GM18508 (cell line): Measurements from ENCODE around the gene ITGA11.

ENCODE experiments used
- ATAC-seq: cut with Tn5 transposase; IDR thresholded peaks from one replicate; pipeline ENCODE4 v1.9.1; 2021; ENCODE audit warnings: moderate number of reproducible peaks; ENCODE audit not compliant: insufficient read depth, unreplicated experiment

ITGA11 gene, protein sequence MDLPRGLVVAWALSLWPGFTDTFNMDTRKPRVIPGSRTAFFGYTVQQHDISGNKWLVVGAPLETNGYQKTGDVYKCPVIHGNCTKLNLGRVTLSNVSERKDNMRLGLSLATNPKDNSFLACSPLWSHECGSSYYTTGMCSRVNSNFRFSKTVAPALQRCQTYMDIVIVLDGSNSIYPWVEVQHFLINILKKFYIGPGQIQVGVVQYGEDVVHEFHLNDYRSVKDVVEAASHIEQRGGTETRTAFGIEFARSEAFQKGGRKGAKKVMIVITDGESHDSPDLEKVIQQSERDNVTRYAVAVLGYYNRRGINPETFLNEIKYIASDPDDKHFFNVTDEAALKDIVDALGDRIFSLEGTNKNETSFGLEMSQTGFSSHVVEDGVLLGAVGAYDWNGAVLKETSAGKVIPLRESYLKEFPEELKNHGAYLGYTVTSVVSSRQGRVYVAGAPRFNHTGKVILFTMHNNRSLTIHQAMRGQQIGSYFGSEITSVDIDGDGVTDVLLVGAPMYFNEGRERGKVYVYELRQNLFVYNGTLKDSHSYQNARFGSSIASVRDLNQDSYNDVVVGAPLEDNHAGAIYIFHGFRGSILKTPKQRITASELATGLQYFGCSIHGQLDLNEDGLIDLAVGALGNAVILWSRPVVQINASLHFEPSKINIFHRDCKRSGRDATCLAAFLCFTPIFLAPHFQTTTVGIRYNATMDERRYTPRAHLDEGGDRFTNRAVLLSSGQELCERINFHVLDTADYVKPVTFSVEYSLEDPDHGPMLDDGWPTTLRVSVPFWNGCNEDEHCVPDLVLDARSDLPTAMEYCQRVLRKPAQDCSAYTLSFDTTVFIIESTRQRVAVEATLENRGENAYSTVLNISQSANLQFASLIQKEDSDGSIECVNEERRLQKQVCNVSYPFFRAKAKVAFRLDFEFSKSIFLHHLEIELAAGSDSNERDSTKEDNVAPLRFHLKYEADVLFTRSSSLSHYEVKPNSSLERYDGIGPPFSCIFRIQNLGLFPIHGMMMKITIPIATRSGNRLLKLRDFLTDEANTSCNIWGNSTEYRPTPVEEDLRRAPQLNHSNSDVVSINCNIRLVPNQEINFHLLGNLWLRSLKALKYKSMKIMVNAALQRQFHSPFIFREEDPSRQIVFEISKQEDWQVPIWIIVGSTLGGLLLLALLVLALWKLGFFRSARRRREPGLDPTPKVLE

DNA sequence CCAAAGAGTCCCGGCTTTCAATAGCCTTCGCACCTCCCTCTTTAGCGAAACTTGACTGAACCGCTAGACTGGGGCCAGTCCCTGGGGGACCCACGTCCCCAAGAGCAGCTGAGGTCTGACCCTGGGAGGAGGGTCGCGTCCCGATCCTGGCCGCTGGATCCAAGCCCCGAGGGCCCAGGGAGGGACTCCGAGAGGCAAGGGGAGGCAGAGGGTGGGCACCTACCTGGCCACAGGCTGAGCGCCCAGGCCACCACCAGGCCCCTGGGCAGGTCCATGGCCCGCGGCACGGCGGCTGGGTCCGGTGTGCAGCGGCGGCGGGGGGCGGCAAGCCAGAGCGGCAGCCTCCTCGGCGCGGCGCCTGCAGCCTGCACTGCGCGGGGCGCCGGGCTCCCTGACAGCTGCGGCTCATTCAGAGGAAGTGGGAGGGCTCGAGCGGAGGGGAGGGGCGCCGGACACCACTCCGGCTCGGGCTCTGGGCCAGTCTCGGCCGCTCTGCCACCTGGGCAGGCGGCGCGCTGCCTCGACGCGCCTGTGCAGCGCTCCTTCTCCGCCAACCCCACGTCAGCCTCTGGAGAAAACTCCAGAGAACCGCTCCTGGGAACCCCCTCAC lies at the start of gene ITGA11:
TSS of gene ITGA11 (minus strand) at position 372 of the 610 bp plus-strand sequence. CDS start at position 275, 97 bp downstream.
- ATAC-seq, result no peak

DNA sequence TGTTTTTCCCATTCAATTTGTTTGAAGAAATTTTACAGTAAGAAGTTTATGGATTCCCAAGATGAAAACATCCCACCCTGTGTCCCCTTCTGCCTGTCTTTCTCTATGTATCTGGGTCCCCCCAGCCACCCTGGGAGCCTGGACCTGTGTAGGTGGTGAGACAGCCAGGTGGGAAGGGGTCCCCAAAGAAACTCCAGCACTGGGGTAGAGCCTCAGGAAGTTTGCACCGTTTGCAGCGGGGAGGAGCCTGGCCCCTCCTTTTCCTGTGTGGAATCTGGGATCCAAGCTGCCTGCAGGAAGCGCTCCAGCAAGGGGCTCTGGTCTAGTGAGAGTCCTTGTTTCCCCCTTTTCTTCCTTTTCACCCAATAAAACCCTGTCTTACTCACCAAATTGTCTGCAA lies 49.4 kb upstream of the ITGA11 start:
- ATAC-seq, result no peak

DNA sequence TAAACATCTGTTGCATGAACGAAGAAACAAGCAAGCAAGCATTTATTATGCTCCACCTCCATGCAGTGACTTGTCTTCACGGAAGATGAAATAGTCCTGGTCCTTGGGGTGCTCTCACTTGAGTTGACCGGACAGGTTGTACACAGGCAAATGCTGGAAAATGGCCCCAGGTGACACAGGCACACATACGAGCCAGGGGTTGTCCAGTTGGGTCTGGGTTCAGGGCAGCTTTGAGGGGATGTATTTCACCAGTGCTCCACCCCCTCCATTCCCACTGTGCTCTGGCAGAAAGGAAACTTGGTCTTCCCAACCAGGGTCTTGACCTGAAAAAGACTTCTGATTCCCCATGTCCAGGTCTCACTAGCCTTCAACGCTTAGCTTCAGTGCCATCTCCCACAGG lies 48.3 kb upstream of the ITGA11 start:
- ATAC-seq, result no peak

DNA sequence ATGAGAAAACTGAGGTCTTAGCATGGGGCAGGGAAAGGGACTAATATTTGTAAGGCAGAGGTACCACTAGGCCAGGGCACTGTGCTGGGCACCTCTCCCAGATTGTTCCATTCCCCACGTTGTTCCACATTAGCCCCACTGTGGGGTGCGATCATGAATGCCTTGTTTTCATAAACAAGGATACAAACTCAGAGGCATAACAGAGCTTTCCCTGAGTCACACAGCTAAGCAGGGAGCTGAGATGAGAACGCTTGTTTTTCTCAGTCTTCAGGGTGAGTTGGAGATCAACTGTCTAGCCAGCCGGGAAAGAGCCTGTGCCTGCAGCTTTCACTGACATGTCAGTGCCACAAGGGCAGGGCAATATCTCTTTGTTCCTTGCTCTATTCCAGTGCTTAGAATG lies 47.9 kb upstream of the ITGA11 start:
- no peak for ATAC-seq

DNA sequence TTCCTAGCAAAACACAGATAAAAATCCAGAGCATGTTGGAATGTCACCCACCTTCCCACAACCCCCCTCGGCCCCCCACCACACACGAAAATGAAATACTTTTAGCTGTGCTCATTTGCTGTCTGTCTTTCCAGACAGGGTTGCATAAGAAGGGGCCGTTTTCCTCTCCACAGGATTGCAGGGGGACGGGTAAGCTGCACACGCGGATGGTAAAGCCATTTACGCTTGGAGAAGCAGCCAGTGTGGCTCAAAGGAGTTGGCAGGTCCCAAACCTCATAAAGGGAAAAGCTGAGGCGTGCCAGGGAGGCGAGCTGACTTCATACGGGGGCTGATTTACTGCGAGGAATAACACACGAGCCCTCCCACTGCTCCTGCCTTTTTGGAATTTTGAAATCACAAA lies 47.4 kb upstream of the ITGA11 start:
- ATAC-seq, result no peak

DNA sequence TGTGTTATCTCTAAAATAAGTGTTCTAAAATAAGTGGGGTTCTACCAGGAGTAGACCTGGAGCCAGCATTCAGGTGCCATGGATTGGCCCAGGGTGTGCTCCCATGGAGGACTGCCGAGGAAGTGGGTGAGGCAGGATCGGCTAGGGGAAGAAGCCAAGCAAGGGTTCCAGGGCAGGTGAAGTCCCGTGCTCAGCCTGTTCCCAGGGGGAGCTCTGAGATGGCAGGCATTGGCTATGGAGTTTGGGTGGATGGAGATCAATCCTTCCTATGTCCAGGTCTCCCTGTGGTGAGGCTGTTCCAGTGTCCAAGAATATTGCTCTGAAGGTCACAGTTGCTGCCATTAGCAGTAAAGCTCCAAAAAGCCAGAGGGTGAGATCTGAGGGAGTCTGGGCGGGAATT lies 46.9 kb upstream of the ITGA11 start:
- ATAC-seq, result no peak

DNA sequence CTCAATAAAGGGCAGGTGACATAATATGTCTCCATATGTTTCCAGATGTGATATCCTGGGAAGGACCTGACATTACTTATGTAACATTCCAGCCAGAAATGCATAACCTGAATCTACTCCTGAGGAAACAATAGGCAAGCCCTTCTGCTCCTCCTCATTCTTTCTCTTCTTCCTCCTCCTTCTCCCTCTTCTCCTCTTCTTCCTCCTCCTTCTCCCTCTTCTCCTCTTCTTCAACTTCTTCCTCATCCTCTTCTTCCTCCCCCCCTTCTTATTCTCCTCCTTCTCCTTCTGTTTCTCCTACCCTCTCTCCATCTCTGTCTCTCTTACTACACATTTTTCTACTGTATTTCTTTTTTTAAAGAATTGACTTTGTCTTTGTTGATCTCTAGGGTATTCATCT lies 43.5 kb upstream of the ITGA11 start:
- ATAC-seq, result no peak

DNA sequence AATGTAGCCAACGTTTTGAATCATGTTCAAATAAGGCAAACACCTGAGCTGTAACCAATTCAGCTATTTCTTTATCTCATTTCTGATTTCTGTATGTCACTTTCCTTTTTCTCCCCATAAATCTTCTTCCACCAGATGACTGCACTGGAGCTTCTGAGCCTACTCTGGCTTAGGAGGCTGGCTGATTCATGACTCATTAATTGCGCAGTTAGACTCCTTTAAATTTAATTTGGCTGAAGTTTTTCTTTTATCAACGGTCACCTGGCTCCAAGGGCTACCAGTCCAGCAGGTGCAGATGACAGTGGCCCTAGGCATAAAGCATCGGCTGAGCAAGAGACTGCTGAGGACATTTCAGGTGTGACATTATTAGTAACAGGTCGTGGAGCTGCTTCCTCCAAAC lies 39.6 kb upstream of the ITGA11 start:
- no peak for ATAC-seq

DNA sequence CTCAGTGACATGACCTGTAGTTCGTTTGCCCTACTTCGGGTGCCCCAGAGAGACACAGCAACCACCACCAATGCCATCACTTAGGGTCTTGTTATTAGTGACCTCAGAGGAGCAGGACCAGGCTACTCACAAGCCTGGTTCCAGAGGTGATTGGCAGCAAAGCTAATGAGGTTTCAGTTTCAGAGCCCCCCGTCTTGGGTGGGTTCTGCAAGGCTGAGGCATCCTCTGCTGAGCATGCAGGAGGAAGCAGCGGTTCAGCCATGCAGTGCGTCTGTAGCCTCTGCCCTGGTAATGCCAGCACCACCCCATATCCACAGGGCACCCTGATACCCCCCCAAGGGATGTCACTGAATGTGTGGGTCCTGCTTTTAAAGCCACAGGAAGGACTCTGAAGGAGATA lies 39.0 kb upstream of the ITGA11 start:
- no peak for ATAC-seq

DNA sequence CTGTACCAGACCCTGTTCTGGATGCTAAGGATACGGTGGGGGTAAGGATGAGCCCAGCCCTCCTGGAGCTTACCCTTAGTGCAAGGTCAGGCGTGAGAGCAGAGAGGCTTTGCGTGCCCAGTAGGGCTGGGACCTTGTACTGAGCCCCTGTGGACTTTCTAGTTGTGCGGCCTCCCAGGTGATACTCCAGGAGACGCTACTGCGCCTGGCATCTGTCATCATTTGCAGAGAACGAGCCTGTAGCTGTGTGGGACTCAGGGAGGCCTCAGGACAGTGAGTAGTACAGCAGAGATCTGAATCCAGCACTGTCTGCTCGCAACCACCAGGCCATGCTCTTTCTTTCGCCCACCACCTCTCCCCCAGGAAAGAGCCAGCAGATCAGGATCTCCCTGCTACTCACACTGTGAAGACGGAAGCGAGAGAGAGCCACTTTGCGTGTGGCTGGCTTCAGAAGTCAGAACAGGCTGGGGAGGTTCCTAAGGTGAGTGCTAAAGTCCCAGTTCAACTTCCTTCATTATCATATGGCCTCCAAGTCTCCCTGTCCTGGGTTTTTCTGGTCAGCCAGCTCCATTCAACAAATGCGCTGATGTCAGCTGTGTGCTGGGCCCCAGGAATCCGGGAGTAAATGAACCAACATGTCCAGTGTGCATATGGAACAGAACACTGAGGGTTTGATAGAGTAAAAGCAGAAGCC lies 38.2 kb upstream of the ITGA11 start:
- ATAC-seq, result no peak

DNA sequence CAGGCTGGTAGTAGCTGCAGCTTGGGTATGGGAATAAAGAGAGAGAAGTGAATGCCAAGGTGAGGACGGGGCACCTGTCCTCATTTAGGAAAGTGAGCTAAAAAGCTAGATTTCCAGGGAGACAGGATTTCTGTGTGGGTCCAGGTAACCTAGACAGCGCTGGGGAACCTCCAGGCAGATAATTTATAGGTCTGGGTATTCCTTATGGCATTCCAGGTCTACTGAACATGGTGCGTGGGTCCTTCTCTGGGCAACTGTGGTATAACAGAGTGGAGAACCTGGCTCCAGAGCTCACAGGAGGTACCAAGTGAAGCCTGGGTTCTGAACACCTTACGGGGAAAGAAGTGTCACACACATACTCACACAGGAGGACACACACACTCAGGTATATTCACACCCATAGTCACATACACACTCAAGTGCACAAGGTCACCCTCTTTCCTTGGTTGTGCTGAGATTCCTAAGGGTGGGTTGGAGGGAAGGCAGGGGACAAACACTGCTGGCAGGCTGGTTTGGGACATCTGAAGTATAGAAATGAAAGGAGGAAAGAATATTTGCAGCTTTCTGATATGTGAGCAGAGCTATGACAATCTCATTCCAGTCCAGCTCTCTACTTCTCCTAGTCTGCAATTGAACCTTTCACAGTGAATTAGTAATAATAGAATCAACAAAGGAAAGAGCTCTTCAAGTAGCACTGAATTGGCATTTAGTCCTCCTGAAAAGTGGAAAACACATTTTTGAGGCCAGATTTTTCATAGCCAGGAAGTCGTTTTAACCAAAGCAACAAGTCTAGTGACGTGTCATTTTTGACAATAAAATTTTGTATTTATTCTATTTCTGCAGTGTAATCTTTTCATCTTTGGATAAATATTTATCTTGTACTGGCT lies 37.4 kb upstream of the ITGA11 start:
- no peak for ATAC-seq

DNA sequence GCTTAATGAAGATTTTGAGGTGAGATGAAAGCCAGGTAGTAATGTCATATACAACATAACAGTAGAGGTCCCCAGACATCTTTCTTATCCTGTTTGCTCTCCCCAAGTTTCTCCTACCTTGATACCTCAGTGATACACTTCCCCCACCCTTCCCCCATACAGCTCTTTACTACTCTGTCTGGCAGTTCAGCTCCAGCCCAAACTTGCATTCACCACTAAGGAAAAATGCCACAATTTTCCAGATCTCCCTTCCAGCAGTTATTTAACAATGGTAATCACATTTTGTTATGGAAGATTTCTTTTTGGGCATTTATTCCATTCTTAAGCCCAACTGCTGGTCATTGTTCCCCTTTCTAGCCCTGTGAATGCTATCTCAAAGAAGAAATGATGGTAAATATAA lies 34.9 kb upstream of the ITGA11 start:
- no peak for ATAC-seq

DNA sequence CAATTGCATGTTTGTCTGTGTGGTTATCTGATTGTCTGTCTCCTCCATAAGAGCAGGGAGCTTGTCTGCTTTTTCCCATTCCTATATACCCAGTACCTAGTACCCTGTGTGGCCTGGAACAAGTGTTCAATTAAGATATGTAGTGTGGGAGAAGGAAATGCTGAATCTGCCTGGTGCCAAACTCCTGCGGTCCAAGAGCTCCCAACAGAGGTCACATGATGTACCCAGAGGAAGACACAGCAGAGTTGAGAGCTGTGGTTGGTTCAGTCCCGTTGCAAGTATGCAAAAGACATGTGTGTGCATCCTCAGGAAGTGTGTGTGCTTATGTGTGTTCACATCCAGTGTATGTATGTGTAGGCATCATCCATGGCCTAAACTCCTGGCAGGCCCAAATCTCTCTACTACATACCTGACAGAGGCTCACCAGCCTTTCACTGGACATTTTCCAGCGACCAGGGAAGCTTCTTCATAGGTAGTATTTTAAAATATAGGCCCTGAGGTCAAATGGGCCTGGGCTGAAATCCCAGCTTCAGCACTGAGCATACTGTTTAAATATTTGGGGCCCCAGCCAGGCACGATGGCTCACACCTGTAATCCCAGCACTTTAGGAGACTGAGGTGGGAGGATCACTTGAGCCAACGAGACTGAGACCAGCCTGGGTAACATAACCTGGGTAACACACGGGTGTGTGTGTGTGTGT lies 34.0 kb upstream of the ITGA11 start:
- no peak for ATAC-seq

DNA sequence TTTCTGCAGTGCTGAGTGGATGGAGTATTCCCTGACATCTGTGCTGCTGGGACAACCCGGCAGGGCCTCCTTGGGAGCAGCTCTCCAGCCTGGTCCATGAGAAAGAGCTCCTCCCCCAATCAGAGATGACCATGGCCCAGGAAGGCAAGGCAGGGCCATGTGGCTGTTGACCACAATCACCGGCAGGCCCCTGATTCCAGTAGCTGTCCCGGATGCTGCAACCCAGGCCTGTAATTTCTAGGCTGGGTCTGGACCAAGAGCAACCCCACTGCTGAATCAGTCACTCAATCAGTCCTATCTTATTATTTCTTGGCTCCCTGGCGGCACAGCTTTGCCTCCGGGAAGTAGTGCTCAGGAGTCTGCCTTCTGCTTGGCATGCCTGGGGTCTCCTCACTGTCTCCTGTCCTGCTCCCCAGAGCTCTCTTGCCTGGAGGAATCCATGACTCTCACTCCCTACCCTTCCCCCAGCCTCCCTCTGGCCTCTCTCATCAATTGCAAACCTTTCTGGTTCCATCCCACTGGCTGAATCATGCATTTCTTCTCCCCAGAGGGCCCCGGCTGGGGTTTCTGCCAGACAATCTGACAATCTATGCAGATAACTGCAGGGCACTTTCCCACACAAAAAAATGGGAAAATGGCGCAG lies 32.6 kb upstream of the ITGA11 start:
- ATAC-seq, result no peak

DNA sequence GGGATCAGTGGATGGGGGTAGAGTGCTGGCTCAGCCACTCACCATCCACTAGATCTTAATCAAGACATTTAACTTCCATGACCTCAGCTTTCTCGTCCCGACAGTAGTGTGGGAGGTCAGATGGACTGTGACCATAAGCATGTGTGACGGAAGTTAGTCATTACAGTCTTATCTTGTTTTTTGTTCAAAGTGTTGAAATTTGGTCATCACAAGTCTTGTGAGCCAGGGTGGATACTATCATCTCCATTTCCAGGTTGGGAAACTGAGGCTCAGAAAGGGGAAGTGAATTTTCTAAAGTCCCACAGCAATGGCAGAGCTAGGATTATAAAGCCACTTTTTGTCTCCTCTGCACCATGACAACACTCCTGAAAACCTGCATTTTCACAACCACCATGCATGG lies 32.0 kb upstream of the ITGA11 start:
- no peak for ATAC-seq

DNA sequence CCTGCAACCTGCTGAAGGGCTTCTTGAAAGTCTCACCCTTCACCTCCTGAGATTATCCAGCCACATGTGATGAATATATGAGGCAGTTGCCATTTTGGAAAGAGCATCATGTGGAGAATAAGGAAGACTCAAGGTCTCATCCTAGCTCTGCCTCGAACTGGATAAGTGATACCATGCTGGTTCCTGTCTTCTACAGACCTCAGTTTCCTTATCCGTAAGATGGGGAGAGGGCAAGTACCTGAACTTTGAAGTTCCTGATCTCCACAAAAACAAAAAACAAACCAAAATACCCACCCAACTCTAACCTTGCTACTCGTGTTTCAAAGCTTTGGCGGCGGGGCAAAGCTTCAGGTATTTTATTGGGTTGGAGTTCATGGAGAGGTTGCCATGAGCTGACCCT lies 31.5 kb upstream of the ITGA11 start:
- ATAC-seq, result no peak

DNA sequence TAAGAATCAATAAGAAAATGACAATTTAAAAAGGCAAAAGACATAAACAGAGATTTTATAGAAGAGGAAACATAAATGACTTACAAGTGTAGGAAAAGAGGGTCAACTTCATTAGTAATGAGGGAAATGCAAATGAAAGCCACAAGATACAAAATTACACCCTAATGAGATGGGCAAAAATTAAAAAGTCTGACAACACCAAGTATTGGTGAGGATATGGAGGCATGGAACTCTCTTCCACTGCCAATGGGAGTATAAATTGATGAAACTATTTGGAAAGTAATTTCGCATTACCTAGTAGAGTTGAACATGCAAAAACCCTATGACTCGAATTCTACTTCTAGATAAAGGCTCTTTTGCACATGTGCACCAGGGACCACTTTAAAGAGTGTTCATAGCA lies 28.2 kb upstream of the ITGA11 start:
- no peak for ATAC-seq

DNA sequence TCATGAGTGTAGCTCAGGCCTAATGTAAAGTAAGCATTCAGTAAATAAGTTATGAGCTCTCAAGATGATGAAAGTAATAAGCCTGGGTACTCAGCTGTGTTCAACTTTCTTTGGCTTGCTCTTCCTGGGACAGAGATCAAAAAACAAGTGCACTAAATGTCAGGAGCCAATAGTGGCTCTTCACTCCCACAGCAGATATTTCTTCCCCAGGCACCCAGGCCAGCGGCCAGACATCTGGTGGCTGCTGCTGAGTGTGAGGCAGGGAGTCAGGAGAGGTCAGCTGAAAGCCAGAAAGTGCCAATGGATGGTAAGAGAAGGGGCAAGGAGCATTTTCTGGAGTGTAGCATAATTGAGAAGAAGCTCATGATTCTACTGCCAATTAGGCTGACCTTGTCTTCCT lies 18.2 kb upstream of the ITGA11 start:
- ATAC-seq, result no peak
